Calu3 (cell line): Measurements from ENCODE around the gene CPNE8. TPM values are rescaled to one million over a fixed set of nuclear protein-coding genes. Genes with fewer than 3 reads are reported as not detected.

Experiments used
- BruUV-seq: library from RNA; stranded (reverse); fragments of 400-500 nt; replicated peaks from 2 replicates; lab custom pipeline; 2021; lab: Mats Ljungman, UMichigan
- CTCF ChIA-PET: fragments of 300-600 bp; sonication (Branson Sonifier 250); formaldehyde crosslinking; loops from one replicate; lab custom pipeline; 2022; ENCODE audit warnings: antibody characterized with exemption; lab: Charles Lee
- DNase-seq: peaks from one replicate; pipeline ENCODE4 v3.0.0; 2022
- H3K27ac Mint-ChIP-seq: one replicate; pipeline ENCODE4 v1.8.0; 2022; ENCODE audit warnings: mixed read lengths; ENCODE audit not compliant: unreplicated experiment
- H3K27me3 Mint-ChIP-seq: one replicate; pipeline ENCODE4 v1.8.0; 2022; ENCODE audit warnings: mixed read lengths; ENCODE audit not compliant: unreplicated experiment
- H3K36me3 Mint-ChIP-seq: one replicate; pipeline ENCODE4 v1.8.0; 2022; ENCODE audit warnings: mild to moderate bottlenecking, moderate library complexity, mixed read lengths; ENCODE audit not compliant: insufficient read depth, unreplicated experiment
- H3K4me1 Mint-ChIP-seq: one replicate; pipeline ENCODE4 v1.8.0; 2022; ENCODE audit warnings: mild to moderate bottlenecking, low read depth, mixed read lengths; ENCODE audit not compliant: unreplicated experiment
- H3K4me3 Mint-ChIP-seq: one replicate; pipeline ENCODE4 v1.8.0; 2022; ENCODE audit warnings: mild to moderate bottlenecking, low read depth, moderate library complexity, mixed read lengths; ENCODE audit not compliant: unreplicated experiment
- H3K9me3 Mint-ChIP-seq: one replicate; pipeline ENCODE4 v1.8.0; 2022; ENCODE audit warnings: low read depth, mixed read lengths; ENCODE audit not compliant: unreplicated experiment
- CTCF ChIP-seq: fragments of 200-600 bp; IDR thresholded peaks from one replicate; pipeline ENCODE4 v1.8.0; 2022; ENCODE audit warnings: antibody characterized with exemption; ENCODE audit not compliant: unreplicated experiment
- intact Hi-C: fragments of 100-400 bp; cut with micrococcal nuclease; formaldehyde crosslinking; loops from one replicate; pipeline ENCODE4 v1.10.0; 2022; ENCODE audit not compliant: unreplicated experiment
- total RNA-seq: library from RNA; stranded (reverse); gene quantifications from 2 replicates; pipeline ENCODE4 v1.2.3, GENCODE V29; 2022

CPNE8 gene
- total RNA-seq, 1 experiment from 2014 or later = 17.8 TPM

DNA sequence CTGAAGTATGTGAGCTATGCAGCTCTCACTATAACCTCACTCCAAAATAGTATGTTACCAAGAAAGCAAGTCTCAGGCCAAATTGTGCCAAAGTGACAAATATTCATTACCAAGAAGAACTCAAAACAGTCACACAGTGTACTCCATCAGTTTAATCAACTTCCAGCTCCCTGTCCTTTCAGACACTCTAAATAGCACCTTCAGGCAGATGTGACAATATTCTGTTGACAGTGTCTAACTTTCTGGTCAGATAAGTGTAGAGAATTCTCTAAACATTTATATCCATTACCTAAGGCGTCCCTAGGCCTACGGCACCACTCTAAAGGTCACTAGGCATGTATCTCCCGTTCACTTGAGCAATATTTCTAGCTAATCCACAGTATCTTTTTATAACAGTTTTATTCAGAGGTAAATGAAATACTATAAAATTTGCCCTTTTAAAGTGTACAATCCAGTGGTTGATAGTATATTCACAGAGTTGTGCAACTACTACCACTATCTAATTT, 21.7 kb downstream of the CPNE8 start:
- BruUV-seq = no TSS peak
- intact Hi-C loops = no loop called here

GRCh38 chr12:38880288-38880687, 25.1 kb downstream of the CPNE8 start:
- H3K4me3 Mint-ChIP-seq = no peak overlapping the region
- TF ChIP-seq CTCF = no peak
- H3K9me3 Mint-ChIP-seq = peaks cover 2% of the 10 kb centered on the region

More for the DNA sequence above, 21.7 kb downstream of the CPNE8 start:
- no peak overlapping the region for H3K4me3 Mint-ChIP-seq
- CTCF ChIA-PET = interaction anchor here (0.8 kb wide), 1 partner anchor 9 kb away, joined by 3 read pairs; no protein-coding TSS in a partner anchor
- H3K9me3 Mint-ChIP-seq = peaks cover 2% of the 10 kb centered on the region
- H3K27me3 Mint-ChIP-seq = no peaks in the 10 kb centered on the region
- H3K4me1 Mint-ChIP-seq = peaks cover 15% of the 10 kb centered on the region
- DNase-seq = no peak
- peaks cover 4% of the 10 kb centered on the region for H3K36me3 Mint-ChIP-seq
- no peak for TF ChIP-seq CTCF
- no peak overlapping the region for H3K27ac Mint-ChIP-seq

DNA sequence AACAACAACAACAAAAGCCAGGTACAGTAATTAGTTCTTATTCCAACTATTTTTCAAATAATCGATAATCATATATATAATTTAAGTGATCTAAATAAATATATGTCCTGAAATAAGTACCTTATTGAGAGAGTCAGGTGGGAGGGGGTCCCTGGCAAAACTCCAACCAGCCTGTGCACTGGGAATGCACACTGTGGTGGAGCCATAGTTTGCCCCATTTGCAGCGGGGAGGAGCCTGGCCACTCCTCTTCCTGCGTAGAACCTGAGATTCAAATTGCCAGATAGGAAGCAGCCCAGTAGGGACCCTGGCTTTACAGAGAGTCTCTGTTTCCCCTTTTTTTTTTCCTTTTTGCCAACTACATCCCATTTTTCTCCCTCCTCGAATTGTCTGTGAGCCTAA, 26.4 kb downstream of the CPNE8 start:
- intact Hi-C loops = no loop called here

More at GRCh38 chr12:38880288-38880687, 25.1 kb downstream of the CPNE8 start:
- BruUV-seq = no TSS peak
- no peaks in the 10 kb centered on the region for H3K27me3 Mint-ChIP-seq
- H3K27ac Mint-ChIP-seq = no peak overlapping the region
- no peaks in the 10 kb centered on the region for H3K4me1 Mint-ChIP-seq
- H3K36me3 Mint-ChIP-seq = peaks cover 4% of the 10 kb centered on the region
- intact Hi-C loops = no loop called here
- no peak for DNase-seq
- CTCF ChIA-PET = no interaction called here

GRCh38 chr12:38878333-38878705, 27.1 kb downstream of the CPNE8 start:
- H3K27ac Mint-ChIP-seq = peak overlapping the region; percentile 19
- peak overlapping the region; percentile 45 for H3K4me3 Mint-ChIP-seq
- H3K4me1 Mint-ChIP-seq = no peaks in the 10 kb centered on the region
- no peak for TF ChIP-seq CTCF
- no peak for DNase-seq
- H3K9me3 Mint-ChIP-seq = peaks cover 2% of the 10 kb centered on the region
- H3K36me3 Mint-ChIP-seq = peaks cover 4% of the 10 kb centered on the region
- no TSS peak for BruUV-seq
- CTCF ChIA-PET = no interaction called here
- intact Hi-C loops = no loop called here
- H3K27me3 Mint-ChIP-seq = no peaks in the 10 kb centered on the region

More for the DNA sequence above, 26.4 kb downstream of the CPNE8 start:
- CTCF ChIA-PET = no interaction called here
- Mint-ChIP-seq H3K4me3 (no peak overlapping the region), H3K27me3 (no peaks in the 10 kb centered on the region), H3K27ac (no peak overlapping the region), H3K36me3 (peaks cover 4% of the 10 kb centered on the region), H3K4me1 (no peaks in the 10 kb centered on the region), H3K9me3 (peaks cover 2% of the 10 kb centered on the region)
- BruUV-seq = no TSS peak
- no peak for DNase-seq
- no peak for TF ChIP-seq CTCF
